B cell (primary cell): Measurements from ENCODE around the gene PALLD. TPM values are rescaled to one million over a fixed set of nuclear protein-coding genes. Genes with fewer than 3 reads are reported as not detected.

Source experiments
- ATAC-seq: fragments of 200-7000 bp; cut with Tn5 transposase; one replicate; pipeline ENCODE4 v1.10.0; 2021; ENCODE audit warnings: low read depth, mild to moderate bottlenecking, moderate number of reproducible peaks, moderate library complexity
- CTCF ChIA-PET: fragments of 350-600 bp; sonication (Branson Sonifier 250); formaldehyde crosslinking; loops from one replicate; lab custom pipeline; 2021; ENCODE audit warnings: antibody characterized with exemption, inconsistent platforms; lab: Charles Lee
- POLR2A ChIA-PET: fragments of 350-600 bp; sonication (Branson Sonifier 250); formaldehyde crosslinking; loops from one replicate; lab custom pipeline; 2021; ENCODE audit warnings: antibody characterized with exemption; lab: Charles Lee
- DNase-seq: peaks from one replicate; pipeline ENCODE4 v3.0.0; 2013
- H2AFZ ChIP-seq: 2 replicates; pipeline ENCODE4 v1.6.1; 2012; ENCODE audit warnings: mild to moderate bottlenecking, low read depth, low read length; ENCODE audit not compliant: insufficient read depth, poor library complexity, severe bottlenecking
- H3K27ac ChIP-seq, 2 donors: 1 replicate in 1 of 2; 2 replicates in 1 of 2; pipeline ENCODE4 v1.5.1; 2012 to 2013; ENCODE audit warnings: low read length in 2 of 2, mild to moderate bottlenecking in 2 of 2, moderate library complexity in 1 of 2
- H3K27me3 ChIP-seq, 4 experiments: fragments of 200-600 bp in 1 of 4; sonication (generic) in 1 of 4; replicated peaks in 1 of 4; 1 replicate in 2 of 4; 2 replicates in 2 of 4; pipeline versions ENCODE4 v1.6.1 to v1.7.0; 2013 to 2016; ENCODE audit warnings: low read length in 3 of 4, mild to moderate bottlenecking in 2 of 4, mixed read lengths in 1 of 4, moderate library complexity in 1 of 4; ENCODE audit not compliant: insufficient read depth in 4 of 4, control insufficient read depth in 3 of 4; ENCODE audit errors: control extremely low read depth in 1 of 4
- H3K36me3 ChIP-seq, 2 experiments: replicated peaks in 1 of 2; 1 replicate in 1 of 2; 2 replicates in 1 of 2; pipeline versions ENCODE4 v1.6.1 to v1.7.1; 2013; ENCODE audit warnings: low read length in 1 of 2; ENCODE audit not compliant: insufficient read depth in 2 of 2, control insufficient read depth in 1 of 2; ENCODE audit errors: control extremely low read depth in 1 of 2, extremely low read depth in 1 of 2
- H3K4me1 ChIP-seq, 2 donors: fragments of 200-600 bp in 1 of 2; sonication (generic) in 1 of 2; 1 replicate in 1 of 2; 2 replicates in 1 of 2; pipeline versions ENCODE4 v1.5.1 to v1.6.1; 2013 to 2017; ENCODE audit warnings: low read length in 2 of 2; ENCODE audit not compliant: control insufficient read depth in 2 of 2, insufficient read depth in 2 of 2
- H3K4me2 ChIP-seq: replicated peaks from 2 replicates; pipeline ENCODE3; 2012; ENCODE audit warnings: mild to moderate bottlenecking, low read depth, low read length; ENCODE audit not compliant: poor library complexity, severe bottlenecking
- H3K4me3 ChIP-seq, 5 experiments: fragments of 200-600 bp in 1 of 5; sonication (generic) in 1 of 5; 1 replicate in 3 of 5; 2 replicates in 2 of 5; pipeline versions ENCODE4 v1.5.1 to v1.7.0; 2011 to 2016; ENCODE audit warnings: low read length in 4 of 5, mild to moderate bottlenecking in 4 of 5, low read depth in 2 of 5, control low read depth in 1 of 5, moderate library complexity in 1 of 5; ENCODE audit not compliant: insufficient read depth in 1 of 5; ENCODE audit errors: control extremely low read depth in 1 of 5, extremely low read depth in 1 of 5
- H3K79me2 ChIP-seq: fragments of 200-600 bp; sonication (generic); one replicate; pipeline ENCODE4 v1.6.0; 2016; ENCODE audit warnings: low read length; ENCODE audit not compliant: control insufficient read depth, insufficient read depth
- H3K9ac ChIP-seq: fragments of 200-600 bp; sonication (generic); 2 replicates; pipeline ENCODE4 v1.6.1; 2017; ENCODE audit warnings: mild to moderate bottlenecking, low read length, moderate library complexity
- H3K9me3 ChIP-seq, 3 donors: one replicate each; pipeline versions ENCODE4 v1.6.1 to v1.7.1; 2013; ENCODE audit warnings: low read length in 2 of 3; ENCODE audit not compliant: control insufficient read depth in 2 of 3, insufficient read depth in 1 of 3; ENCODE audit errors: control extremely low read depth in 1 of 3
- H4K20me1 ChIP-seq: 2 replicates; pipeline ENCODE4 v1.6.0; 2012; ENCODE audit warnings: mild to moderate bottlenecking, low read length; ENCODE audit not compliant: insufficient read depth, control insufficient read depth, poor library complexity, severe bottlenecking
- H3K27ac Mint-ChIP-seq: one replicate; pipeline ENCODE4 v1.8.0; 2021; ENCODE audit warnings: mixed read lengths
- H3K27me3 Mint-ChIP-seq: one replicate; pipeline ENCODE4 v1.8.0; 2021; ENCODE audit warnings: mixed read lengths
- H3K4me1 Mint-ChIP-seq: one replicate; pipeline ENCODE4 v1.8.0; 2021; ENCODE audit warnings: mixed read lengths
- H3K4me3 Mint-ChIP-seq: one replicate; pipeline ENCODE4 v1.8.0; 2021; ENCODE audit warnings: mixed read lengths
- H3K9me3 Mint-ChIP-seq: one replicate; pipeline ENCODE4 v1.8.0; 2022; ENCODE audit warnings: mixed read lengths; ENCODE audit not compliant: insufficient read depth
- EZH2 ChIP-seq: IDR thresholded peaks from 2 replicates; pipeline ENCODE4 v1.6.1; 2012; ENCODE audit warnings: borderline replicate concordance, low read depth, mild to moderate bottlenecking, moderate library complexity, low read length; ENCODE audit not compliant: insufficient read depth, poor library complexity, severe bottlenecking
- WGBS: methylation state at CpG from one replicate; pipeline ENCODE4 v1.1.5; 2013; ENCODE audit warnings: missing lambda C conversion rate; ENCODE audit not compliant: insufficient coverage; 5-methylcytosine and 5-hydroxymethylcytosine counted together
- intact Hi-C: fragments of 100-400 bp; cut with micrococcal nuclease; formaldehyde crosslinking; loops from one replicate; pipeline ENCODE4 v1.10.0; 2022
- polyA plus RNA-seq: library from polyadenylated mRNA; depleted of rRNA; stranded (reverse); fragments of >200 nt; gene quantifications from 2 replicates; pipeline ENCODE4 v1.2.3, GENCODE V29; 2012
- total RNA-seq, 2 donors: library from RNA; stranded (reverse); fragments of 120-200 nt in 1 of 2; gene quantifications; 1 replicate in 1 of 2; 2 replicates in 1 of 2; pipeline versions ENCODE4 v1.2.3 to v1.2.4, GENCODE V29; 2013 to 2022
- TF ChIP-seq, protein P1 (sequence below): fragments of 200-600 bp; IDR thresholded peaks from one replicate; pipeline ENCODE4 v1.8.0; 2022; ENCODE audit warnings: antibody characterized with exemption, mild to moderate bottlenecking

PALLD gene
- total and polyA plus RNA-seq, 2 donors (not counting 1 experiment from before 2014, with no cell fraction given), result 0.63 to 0.71 TPM

DNA sequence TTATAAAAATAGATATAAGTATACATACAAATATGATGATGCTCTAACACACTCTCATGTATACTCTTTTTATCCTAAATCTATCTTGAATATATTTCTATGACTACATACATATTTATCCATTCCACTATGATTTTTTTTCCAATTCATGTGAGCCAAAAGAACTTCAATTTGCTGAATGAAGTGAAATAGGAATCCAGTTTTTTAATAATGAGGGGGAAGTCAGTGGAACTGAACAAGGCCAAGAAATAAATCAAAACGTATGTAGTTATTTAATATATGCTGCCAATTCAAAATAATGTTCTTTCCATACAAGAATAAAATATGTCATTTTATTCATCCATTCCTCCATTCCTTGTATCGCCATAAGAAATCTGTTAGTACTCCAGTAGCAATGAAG, 6.1 kb upstream of the PALLD start:
- no peaks in the 10 kb centered on the region for H3K4me1 Mint-ChIP-seq
- no CpG with 5 or more reads among the region's 2 CpGs for WGBS

DNA sequence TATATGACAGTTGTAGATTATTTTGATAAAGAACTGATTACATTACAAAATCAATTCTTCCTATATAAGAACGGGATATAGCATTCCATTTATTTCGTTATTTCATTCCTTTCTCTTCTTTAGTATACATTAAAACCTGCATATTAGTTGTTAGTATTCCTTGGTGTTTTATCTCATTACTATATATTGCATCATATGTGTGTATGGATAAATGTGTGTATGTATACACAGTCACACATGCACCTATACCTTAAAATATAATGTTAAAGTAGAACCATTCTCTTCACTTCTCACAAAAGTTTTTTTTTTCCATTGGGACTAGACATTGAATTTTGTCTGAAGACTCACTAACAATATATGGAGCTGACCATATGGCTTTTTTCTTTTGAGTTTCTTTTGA, 5.3 kb upstream of the PALLD start:
- Histone ChIP-seq H3K36me3 (no peaks in the 10 kb centered on the region), H3K9me3 (no peaks in the 10 kb centered on the region), H4K20me1 (no peaks in the 10 kb centered on the region), H3K27me3 (peaks cover 0 to 8% (median 6%) of the 10 kb centered on the region in 4 experiments), H3K27ac (no peak overlapping the region), H2AFZ (no peak overlapping the region), H3K79me2 (no peaks in the 10 kb centered on the region), H3K4me3 (no peak overlapping the region), H3K4me2 (no peak overlapping the region), H3K4me1 (no peaks in the 10 kb centered on the region), H3K9ac (no peak overlapping the region)
- ATAC-seq (no peak), DNase-seq (no peak)
- CTCF ChIA-PET, result no interaction called here
- WGBS, result no CpG with 5 or more reads among the region's 2 CpGs
- no peak overlapping the region for H3K27ac Mint-ChIP-seq
- H3K4me1 Mint-ChIP-seq, result no peaks in the 10 kb centered on the region
- H3K4me3 Mint-ChIP-seq, result no peak overlapping the region
- POLR2A ChIA-PET, result no interaction called here
- intact Hi-C loops, result no loop called here
- TF ChIP-seq, protein P1, sequence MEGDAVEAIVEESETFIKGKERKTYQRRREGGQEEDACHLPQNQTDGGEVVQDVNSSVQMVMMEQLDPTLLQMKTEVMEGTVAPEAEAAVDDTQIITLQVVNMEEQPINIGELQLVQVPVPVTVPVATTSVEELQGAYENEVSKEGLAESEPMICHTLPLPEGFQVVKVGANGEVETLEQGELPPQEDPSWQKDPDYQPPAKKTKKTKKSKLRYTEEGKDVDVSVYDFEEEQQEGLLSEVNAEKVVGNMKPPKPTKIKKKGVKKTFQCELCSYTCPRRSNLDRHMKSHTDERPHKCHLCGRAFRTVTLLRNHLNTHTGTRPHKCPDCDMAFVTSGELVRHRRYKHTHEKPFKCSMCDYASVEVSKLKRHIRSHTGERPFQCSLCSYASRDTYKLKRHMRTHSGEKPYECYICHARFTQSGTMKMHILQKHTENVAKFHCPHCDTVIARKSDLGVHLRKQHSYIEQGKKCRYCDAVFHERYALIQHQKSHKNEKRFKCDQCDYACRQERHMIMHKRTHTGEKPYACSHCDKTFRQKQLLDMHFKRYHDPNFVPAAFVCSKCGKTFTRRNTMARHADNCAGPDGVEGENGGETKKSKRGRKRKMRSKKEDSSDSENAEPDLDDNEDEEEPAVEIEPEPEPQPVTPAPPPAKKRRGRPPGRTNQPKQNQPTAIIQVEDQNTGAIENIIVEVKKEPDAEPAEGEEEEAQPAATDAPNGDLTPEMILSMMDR, result no peak
- no peak for TF ChIP-seq EZH2
- no peaks in the 10 kb centered on the region for H3K9me3 Mint-ChIP-seq
- H3K27me3 Mint-ChIP-seq, result peaks cover 43% of the 10 kb centered on the region

More for the DNA sequence above, 6.1 kb upstream of the PALLD start:
- no peaks in the 10 kb centered on the region for H3K9me3 ChIP-seq
- Mint-ChIP-seq H3K27ac (no peak overlapping the region), H3K4me3 (no peak overlapping the region), H3K9me3 (no peaks in the 10 kb centered on the region), H3K27me3 (peaks cover 43% of the 10 kb centered on the region)
- TF ChIP-seq, protein P1, result no peak
- TF ChIP-seq EZH2, result no peak
- no peaks in the 10 kb centered on the region for H3K36me3 ChIP-seq
- intact Hi-C loops, result no loop called here
- no peak overlapping the region for H3K4me3 ChIP-seq
- ChIA-PET POLR2A (no interaction called here), CTCF (no interaction called here)
- peaks cover 0 to 8% (median 6%) of the 10 kb centered on the region in 4 experiments for H3K27me3 ChIP-seq
- H3K9ac ChIP-seq, result no peak overlapping the region
- ATAC-seq, result no peak
- H3K27ac ChIP-seq, result no peak overlapping the region
- H3K79me2 ChIP-seq, result no peaks in the 10 kb centered on the region
- no peaks in the 10 kb centered on the region for H3K4me1 ChIP-seq
- H4K20me1 ChIP-seq, result no peaks in the 10 kb centered on the region
- no peak overlapping the region for H2AFZ ChIP-seq
- H3K4me2 ChIP-seq, result no peak overlapping the region
- DNase-seq, result no peak
